H1 (cell line): ENCODE measurements around the gene ARHGAP24. TPM values are rescaled to one million over a fixed set of nuclear protein-coding genes. Genes with fewer than 3 reads are reported as not detected.

Experiments used
- CTCF ChIA-PET: fragments of 300-600 bp; sonication (Branson Sonifier 250); formaldehyde crosslinking; loops from one replicate; lab custom pipeline; 2021; ENCODE audit not compliant: partially characterized antibody; lab: Charles Lee
- POLR2A ChIA-PET: fragments of 300-600 bp; sonication (Branson Sonifier 250); formaldehyde crosslinking; loops from one replicate; lab custom pipeline; 2021; ENCODE audit warnings: inconsistent platforms; ENCODE audit not compliant: partially characterized antibody; lab: Charles Lee
- DNase-seq, 2 experiments: peaks; one replicate each; pipeline versions ENCODE4 v3.0.0 to v3.0.0-alpha.2; 2010 to 2022; ENCODE audit warnings: low spot score in 2 of 2, low read depth in 1 of 2, mixed read lengths in 1 of 2
- FAIRE-seq: peaks from 2 replicates; lab custom pipeline; 2011; peaks lifted over from hg19 to GRCh38; lab: Jason Lieb, UNC
- H2AFZ ChIP-seq: 2 replicates; pipeline ENCODE4 v1.8.1; 2012; ENCODE audit warnings: low read length, inconsistent platforms
- H2AK5ac ChIP-seq: 2 replicates; pipeline ENCODE4 v1.6.1; 2013; ENCODE audit warnings: low read depth, low read length
- H2BK120ac ChIP-seq: replicated peaks from 2 replicates; pipeline ENCODE3; 2013; ENCODE audit warnings: low read depth, low read length, inconsistent platforms
- H2BK12ac ChIP-seq: 2 replicates; pipeline ENCODE4 v1.6.1; 2013; ENCODE audit warnings: low read depth, low read length
- H2BK15ac ChIP-seq: 2 replicates; pipeline ENCODE4 v1.6.1; 2013; ENCODE audit warnings: low read length
- H2BK20ac ChIP-seq: 2 replicates; pipeline ENCODE4 v1.6.1; 2013; ENCODE audit warnings: low read length
- H2BK5ac ChIP-seq: 2 replicates; pipeline ENCODE4 v1.6.1; 2013; ENCODE audit warnings: low read depth, low read length
- H3K14ac ChIP-seq: 2 replicates; pipeline ENCODE4 v1.6.1; 2013; ENCODE audit warnings: inconsistent platforms; ENCODE audit not compliant: insufficient read length
- H3K18ac ChIP-seq: 2 replicates; pipeline ENCODE4 v1.6.1; 2013; ENCODE audit warnings: low read length; ENCODE audit errors: extremely low read depth
- H3K23ac ChIP-seq: 2 replicates; pipeline ENCODE4 v1.6.1; 2013; ENCODE audit warnings: inconsistent platforms; ENCODE audit not compliant: insufficient read length
- H3K23me2 ChIP-seq: 2 replicates; pipeline ENCODE4 v1.6.1; 2013; ENCODE audit warnings: low read depth, low read length
- H3K27ac ChIP-seq: 2 replicates; pipeline ENCODE4 v1.6.1; 2011; ENCODE audit warnings: low read depth, low read length, inconsistent platforms
- H3K27me3 ChIP-seq, 4 experiments: replicated peaks in 1 of 4; 1 replicate in 1 of 4; 2 replicates in 3 of 4; pipeline versions ENCODE4 v1.6.1 to v1.8.1; 2011 to 2013; ENCODE audit warnings: low read length in 3 of 4, mild to moderate bottlenecking in 3 of 4, inconsistent platforms in 2 of 4, mixed read lengths in 2 of 4, moderate library complexity in 1 of 4; ENCODE audit not compliant: control insufficient read depth in 3 of 4, insufficient read depth in 3 of 4; ENCODE audit errors: extremely low read depth in 1 of 4
- H3K36me3 ChIP-seq, 4 experiments: 2 replicates each; pipeline versions ENCODE4 v1.6.1 to v1.8.1; 2011 to 2013; ENCODE audit warnings: mild to moderate bottlenecking in 4 of 4, low read length in 3 of 4, moderate library complexity in 2 of 4, control low read depth in 1 of 4, inconsistent platforms in 1 of 4; ENCODE audit not compliant: insufficient read depth in 4 of 4, control insufficient read depth in 2 of 4
- H3K4ac ChIP-seq: replicated peaks from 2 replicates; pipeline ENCODE3; 2013; ENCODE audit warnings: low read length, low read depth, mixed read lengths, inconsistent platforms; ENCODE audit not compliant: insufficient read length
- H3K4me1 ChIP-seq, 4 experiments: replicated peaks in 1 of 4; 1 replicate in 1 of 4; 2 replicates in 3 of 4; pipeline versions ENCODE4 v1.6.1 to v1.8.1; 2011 to 2013; ENCODE audit warnings: low read length in 3 of 4, inconsistent platforms in 2 of 4, mixed read lengths in 1 of 4; ENCODE audit not compliant: insufficient read depth in 4 of 4, control insufficient read depth in 3 of 4
- H3K4me2 ChIP-seq, 2 experiments: 2 replicates each; pipeline versions ENCODE4 v1.6.1 to v1.8.1; 2011 to 2013; ENCODE audit warnings: low read depth in 2 of 2, low read length in 2 of 2, control low read depth in 1 of 2, inconsistent platforms in 1 of 2, mild to moderate bottlenecking in 1 of 2; ENCODE audit not compliant: insufficient read depth in 1 of 2
- H3K4me3 ChIP-seq, 4 experiments: fragments of 200-600, 300-600 bp in 1 of 4; sonication (generic), shearing (Covaris generic), sonication (Bioruptor Twin) in 1 of 4; 2 replicates each; pipeline versions ENCODE4 v1.5.1 to v1.8.1; 2011 to 2016; ENCODE audit warnings: low read length in 4 of 4, low read depth in 3 of 4, control low read depth in 2 of 4, inconsistent platforms in 2 of 4, mild to moderate bottlenecking in 2 of 4, mixed read lengths in 1 of 4, moderate library complexity in 1 of 4; ENCODE audit not compliant: insufficient read depth in 2 of 4; ENCODE audit errors: extremely low read depth in 1 of 4
- H3K56ac ChIP-seq: replicated peaks from 2 replicates; pipeline ENCODE3; 2013; ENCODE audit warnings: low read depth, mild to moderate bottlenecking, mixed read lengths, low read length, inconsistent platforms; ENCODE audit not compliant: insufficient read length
- H3K79me1 ChIP-seq: 2 replicates; pipeline ENCODE4 v1.6.1; 2013; ENCODE audit warnings: low read depth, low read length, control low read depth
- H3K79me2 ChIP-seq, 2 experiments: 2 replicates each; pipeline versions ENCODE4 v1.6.1 to v1.8.1; 2012 to 2013; ENCODE audit warnings: low read length in 2 of 2, mild to moderate bottlenecking in 2 of 2, inconsistent platforms in 1 of 2; ENCODE audit not compliant: insufficient read depth in 2 of 2, control insufficient read depth in 1 of 2
- H3K9ac ChIP-seq, 4 experiments: replicated peaks in 1 of 4; 1 replicate in 1 of 4; 2 replicates in 3 of 4; pipeline versions ENCODE4 v1.6.1 to v1.8.1; 2011 to 2013; ENCODE audit warnings: low read depth in 3 of 4, low read length in 3 of 4, control low read depth in 2 of 4, mild to moderate bottlenecking in 2 of 4, moderate library complexity in 2 of 4, inconsistent platforms in 1 of 4; ENCODE audit errors: extremely low read depth in 1 of 4
- H3K9me3 ChIP-seq, 2 experiments: 2 replicates each; pipeline versions ENCODE4 v1.6.1 to v1.8.1; 2012 to 2013; ENCODE audit warnings: mild to moderate bottlenecking in 2 of 2, moderate library complexity in 2 of 2, control low read depth in 1 of 2, inconsistent platforms in 1 of 2, low read depth in 1 of 2, low read length in 1 of 2, mixed read lengths in 1 of 2; ENCODE audit not compliant: insufficient read depth in 2 of 2
- H4K20me1 ChIP-seq, 2 experiments: replicated peaks in 1 of 2; 2 replicates each; pipeline versions ENCODE3 to v1.8.1; 2011 to 2013; ENCODE audit warnings: inconsistent platforms in 2 of 2, low read length in 2 of 2, mild to moderate bottlenecking in 1 of 2; ENCODE audit not compliant: insufficient read depth in 2 of 2, control insufficient read depth in 1 of 2
- H4K5ac ChIP-seq: 2 replicates; pipeline ENCODE4 v1.6.1; 2013; ENCODE audit warnings: low read length, low read depth, mixed read lengths, inconsistent platforms; ENCODE audit not compliant: insufficient read length
- H4K8ac ChIP-seq: 2 replicates; pipeline ENCODE4 v1.8.0; 2013; ENCODE audit warnings: mild to moderate bottlenecking, moderate library complexity, low read length, inconsistent platforms; ENCODE audit not compliant: insufficient read depth; ENCODE audit errors: extremely low read depth
- H4K91ac ChIP-seq: replicated peaks from 2 replicates; pipeline ENCODE3; 2013; ENCODE audit warnings: low read length, mixed read lengths, inconsistent platforms; ENCODE audit not compliant: insufficient read length
- WGBS, 2 experiments: shearing (Covaris generic) in 1 of 2; methylation state at CpG; one replicate each; pipeline versions ENCODE4 v1.1.6 to v1.1.7; 2013 to 2015; ENCODE audit warnings: low lambda C conversion rate in 2 of 2, mixed read lengths in 2 of 2, inconsistent platforms in 1 of 2, low coverage in 1 of 2, missing lambda C conversion rate in 1 of 2; ENCODE audit not compliant: insufficient replicate concordance in 2 of 2, insufficient coverage in 1 of 2, insufficient read length in 1 of 2; ENCODE audit errors: extremely low coverage in 1 of 2, missing lambda C conversion rate in 1 of 2; 5-methylcytosine and 5-hydroxymethylcytosine counted together
- polyA plus RNA-seq, 7 experiments: library from polyadenylated mRNA; depleted of rRNA in 3 of 7; stranded (reverse) in 5 of 7; unstranded in 2 of 7; fragments of >200 nt in 5 of 7; fragments of 200-250 nt in 2 of 7; gene quantifications; 1 replicate in 5 of 7; 2 replicates in 1 of 7; 4 replicates in 1 of 7; pipeline versions ENCODE4 v1.2.1 to v1.2.3, GENCODE V29; 2011 to 2013; ENCODE audit warnings: missing spikeins in 2 of 7, mixed read lengths in 2 of 7
- total RNA-seq: library from RNA; stranded (reverse); fragmentation: NEBNext Ultra II Directional; extraction: Animal tissue kit (Norgen Biotek cat#: 25700); gene quantifications from 2 replicates; pipeline ENCODE4 v1.2.1, GENCODE V29; 2021

Gene ARHGAP24
- total and polyA plus RNA-seq, 2 of the 8 experiments (the other 6 are each of a cell fraction or from before 2014, with no cell fraction given) = 0.08 to 0.50 TPM

DNA sequence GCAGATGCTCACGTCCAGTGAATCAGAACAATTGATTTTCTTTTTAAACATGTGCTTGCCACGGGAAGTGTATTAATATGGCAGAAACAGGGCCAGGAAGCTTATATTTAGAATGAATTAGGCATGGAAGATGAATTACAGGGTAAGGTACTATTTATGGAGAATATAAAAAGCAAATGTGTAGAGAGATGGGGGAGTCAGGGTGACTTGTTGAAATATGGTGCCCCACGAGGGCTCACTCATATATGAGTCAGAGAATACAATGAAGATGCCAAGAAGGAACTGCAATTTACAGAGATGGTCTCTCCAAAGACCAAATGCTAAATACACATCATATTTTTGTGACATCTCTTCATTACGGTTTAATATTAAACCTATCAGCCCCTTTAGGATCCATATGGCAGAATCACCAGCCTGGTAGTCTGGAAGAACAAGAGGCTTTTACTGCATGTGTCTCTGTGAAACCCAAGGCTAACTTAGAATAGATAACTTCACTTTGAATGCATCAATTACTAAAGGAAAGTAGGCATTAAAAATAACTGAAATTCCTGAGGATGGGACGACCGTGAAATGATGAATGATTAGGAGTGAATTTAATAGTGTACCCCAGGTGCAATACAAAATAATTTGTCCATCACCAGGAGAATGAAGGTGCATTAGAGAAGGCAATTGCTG is 385.3 kb downstream of the ARHGAP24 start:
- no peak overlapping the region for H3K4me3 ChIP-seq
- no peak overlapping the region for H2BK120ac ChIP-seq
- POLR2A ChIA-PET = no interaction called here
- H2AFZ ChIP-seq = no peak overlapping the region
- no peak overlapping the region for H2BK12ac ChIP-seq
- DNase-seq (no peak), FAIRE-seq (no peak)
- H4K5ac ChIP-seq = no peak overlapping the region
- H3K4ac ChIP-seq = no peak overlapping the region
- no peak overlapping the region for H3K27ac ChIP-seq
- no peaks in the 10 kb centered on the region for H3K79me2 ChIP-seq
- no peak overlapping the region for H2AK5ac ChIP-seq
- H4K91ac ChIP-seq = no peak overlapping the region
- no peaks in the 10 kb centered on the region for H3K79me1 ChIP-seq
- H2BK15ac ChIP-seq = no peak overlapping the region
- H2BK20ac ChIP-seq = no peak overlapping the region
- H3K23me2 ChIP-seq = no peaks in the 10 kb centered on the region
- no peaks in the 10 kb centered on the region for H3K4me1 ChIP-seq
- H4K8ac ChIP-seq = no peak overlapping the region
- no peak overlapping the region for H3K14ac ChIP-seq
- no peak overlapping the region for H3K56ac ChIP-seq
- 76% methylated on average over 6 of the region's 6 CpGs; no CpG with 5 or more reads in 1 of the 2 experiments for WGBS, 2 experiments
- H3K23ac ChIP-seq = no peak overlapping the region
- H3K18ac ChIP-seq = no peak overlapping the region
- no peaks in the 10 kb centered on the region for H3K36me3 ChIP-seq
- no peaks in the 10 kb centered on the region for H3K27me3 ChIP-seq
- CTCF ChIA-PET = interaction anchor here (0.6 kb wide), 1 partner anchor 61 kb away, joined by 3 read pairs; no protein-coding TSS in a partner anchor
- H2BK5ac ChIP-seq = no peak overlapping the region
- H3K9me3 ChIP-seq = no peaks in the 10 kb centered on the region
- no peak overlapping the region for H3K9ac ChIP-seq
- H4K20me1 ChIP-seq = no peaks in the 10 kb centered on the region
- H3K4me2 ChIP-seq = no peak overlapping the region
